Natural killer cell treated with Interleukin-12 subunit alpha and Interleukin-12 subunit beta and Interleukin-15 and Interleukin-18, amount 100 ng/mL, for 72 hours (primary cell): ENCODE data around the gene JAK1. TPM values are rescaled to one million over a fixed set of nuclear protein-coding genes. Genes with fewer than 3 reads are reported as not detected.
A peak's percentile ranks its signal among the peaks of the same experiment; 100 is the strongest.

Experiments
- ATAC-seq, 2 donors: fragments of 150-1000 bp; cut with Tn5 transposase in 1 of 2; sonication (Bioruptor Pico), chemical (Tn5 transposase) in 1 of 2; 2 replicates each; pipeline ENCODE4 v1.10.0; 2021
- DNase-seq: peaks from one replicate; pipeline ENCODE4 v3.0.0; 2022; ENCODE audit warnings: low spot score
- H3K27ac Mint-ChIP-seq, 2 donors: 1 replicate in 1 of 2; 2 replicates in 1 of 2; pipeline ENCODE4 v1.8.0; 2022; ENCODE audit warnings: mixed read lengths in 2 of 2, mild to moderate bottlenecking in 1 of 2, moderate library complexity in 1 of 2
- H3K27me3 Mint-ChIP-seq, 2 donors: 1 replicate in 1 of 2; 2 replicates in 1 of 2; pipeline ENCODE4 v1.8.0; 2022; ENCODE audit warnings: mixed read lengths in 2 of 2
- H3K36me3 Mint-ChIP-seq: one replicate; pipeline ENCODE4 v1.8.0; 2022; ENCODE audit warnings: mixed read lengths
- H3K4me1 Mint-ChIP-seq, 2 donors: 1 replicate in 1 of 2; 2 replicates in 1 of 2; pipeline ENCODE4 v1.8.0; 2022; ENCODE audit warnings: low read depth in 2 of 2, mixed read lengths in 2 of 2, mild to moderate bottlenecking in 1 of 2
- H3K4me3 Mint-ChIP-seq: one replicate; pipeline ENCODE4 v1.8.0; 2022; ENCODE audit warnings: mixed read lengths
- H3K9me3 Mint-ChIP-seq: 2 replicates; pipeline ENCODE4 v1.8.0; 2022; ENCODE audit warnings: mixed read lengths
- total RNA-seq, 2 donors: library from RNA; stranded (reverse); gene quantifications; one replicate each; pipeline ENCODE4 v1.2.3, GENCODE V29; 2022

JAK1 gene
- total RNA-seq, 2 donors from 2014 or later = 132 to 198 TPM

DNA sequence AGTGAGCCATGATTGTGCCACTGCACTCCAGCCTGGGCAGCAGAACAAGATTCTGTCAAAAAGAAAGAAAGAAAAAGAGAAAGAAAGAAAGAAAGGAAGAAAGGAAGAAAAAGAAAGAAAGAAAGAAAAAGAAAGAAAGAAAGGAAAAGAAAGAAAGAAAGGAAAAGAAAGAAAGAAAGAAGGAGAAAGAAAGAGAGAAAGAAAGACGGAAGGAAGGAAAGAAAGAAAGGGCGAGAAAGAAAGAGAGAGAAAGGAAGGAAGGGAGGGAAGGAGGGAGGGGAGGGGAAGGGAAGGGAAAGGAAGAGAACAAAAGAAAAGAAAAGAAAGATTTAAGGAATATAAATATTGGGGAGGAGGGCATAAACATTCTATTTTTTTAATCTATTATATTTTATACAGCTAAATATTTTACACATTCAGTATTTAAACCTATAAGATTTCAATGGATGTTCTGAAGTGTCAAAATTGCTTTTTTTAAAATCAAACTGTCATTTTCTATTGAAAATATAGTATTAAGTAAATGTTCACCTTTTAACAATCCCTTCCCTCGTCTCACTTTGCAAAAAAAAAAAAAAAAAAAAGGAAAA is 6.8 kb upstream of the JAK1 start:
- H3K9me3 Mint-ChIP-seq = no peaks in the 10 kb centered on the region
- H3K27ac Mint-ChIP-seq = peak overlapping the region; percentile 10 to 76

DNA sequence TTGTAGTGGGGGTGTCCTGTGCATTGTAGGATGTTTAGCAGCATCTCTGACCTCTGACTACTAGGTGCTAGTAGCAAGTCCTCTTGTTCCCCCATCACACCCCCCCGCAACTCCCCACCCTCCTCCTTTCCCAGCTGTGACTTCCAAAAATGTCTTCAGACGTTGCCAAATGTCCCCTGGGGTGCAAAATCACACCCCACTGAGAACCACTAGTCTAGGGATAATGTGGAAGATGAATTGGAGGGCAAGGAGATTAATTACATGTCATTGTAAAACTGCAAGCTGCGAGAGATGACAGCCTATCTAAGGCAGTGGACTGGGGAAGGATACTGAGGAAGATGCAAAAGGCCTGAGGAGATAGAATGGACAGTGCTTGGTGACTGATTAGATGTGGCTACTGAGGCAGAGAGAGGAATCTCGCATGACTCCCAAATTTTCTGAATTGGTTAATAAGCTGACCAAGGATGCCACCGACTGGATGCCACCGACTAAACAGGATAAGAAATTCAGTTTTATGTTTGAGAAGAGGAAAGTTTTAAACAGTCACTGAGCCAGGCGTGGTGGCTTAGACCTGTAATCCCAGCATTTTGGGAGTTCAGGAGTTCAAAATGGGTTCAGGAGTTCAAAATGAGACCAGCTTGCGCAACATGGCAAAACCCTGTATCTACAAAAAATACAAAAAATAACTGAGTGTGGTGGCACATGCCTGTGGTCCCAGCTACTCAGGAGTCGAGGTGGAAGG is 3.1 kb upstream of the JAK1 start:
- no peak for DNase-seq
- ATAC-seq = no peak
- no peak overlapping the region for H3K4me3 Mint-ChIP-seq
- no peak overlapping the region for H3K27ac Mint-ChIP-seq
- H3K9me3 Mint-ChIP-seq = no peaks in the 10 kb centered on the region
- no peaks in the 10 kb centered on the region for H3K27me3 Mint-ChIP-seq
- H3K36me3 Mint-ChIP-seq = no peaks in the 10 kb centered on the region
- H3K4me1 Mint-ChIP-seq = peaks cover 29 to 34% of the 10 kb centered on the region in 2 donors

More for the DNA sequence above, 6.8 kb upstream of the JAK1 start:
- no peaks in the 10 kb centered on the region for H3K36me3 Mint-ChIP-seq
- peaks cover 5 to 15% of the 10 kb centered on the region in 2 donors for H3K4me1 Mint-ChIP-seq
- no peak overlapping the region for H3K4me3 Mint-ChIP-seq
- DNase-seq = no peak
- no peaks in the 10 kb centered on the region for H3K27me3 Mint-ChIP-seq
- no peak for ATAC-seq

DNA sequence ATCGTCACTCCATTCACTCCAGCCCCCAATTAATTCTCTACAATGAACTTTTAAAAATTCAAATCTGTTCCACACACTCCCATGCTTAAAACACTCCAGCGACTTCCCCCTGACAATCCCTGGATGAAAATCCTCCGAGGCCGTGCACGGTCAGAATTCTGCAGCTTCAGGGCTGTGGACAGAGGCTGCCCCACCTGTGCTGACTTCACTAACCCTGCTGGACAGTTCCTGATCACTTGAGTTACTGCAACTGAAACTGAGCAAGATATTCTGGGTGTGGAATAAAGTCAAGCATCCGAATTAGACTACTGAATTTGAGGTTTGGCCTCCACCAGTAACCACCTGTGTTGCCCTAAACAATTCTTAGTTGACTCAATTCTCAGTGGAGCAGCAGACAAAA is 1.0 kb upstream of the JAK1 start:
- Mint-ChIP-seq H3K9me3 (no peaks in the 10 kb centered on the region), H3K4me3 (peak overlapping the region; percentile 92), H3K27me3 (no peaks in the 10 kb centered on the region), H3K27ac (peak overlapping the region; percentile 92 to 93), H3K4me1 (peaks cover 41 to 43% of the 10 kb centered on the region in 2 donors), H3K36me3 (no peaks in the 10 kb centered on the region)
- DNase-seq = no peak
- no peak for ATAC-seq

DNA sequence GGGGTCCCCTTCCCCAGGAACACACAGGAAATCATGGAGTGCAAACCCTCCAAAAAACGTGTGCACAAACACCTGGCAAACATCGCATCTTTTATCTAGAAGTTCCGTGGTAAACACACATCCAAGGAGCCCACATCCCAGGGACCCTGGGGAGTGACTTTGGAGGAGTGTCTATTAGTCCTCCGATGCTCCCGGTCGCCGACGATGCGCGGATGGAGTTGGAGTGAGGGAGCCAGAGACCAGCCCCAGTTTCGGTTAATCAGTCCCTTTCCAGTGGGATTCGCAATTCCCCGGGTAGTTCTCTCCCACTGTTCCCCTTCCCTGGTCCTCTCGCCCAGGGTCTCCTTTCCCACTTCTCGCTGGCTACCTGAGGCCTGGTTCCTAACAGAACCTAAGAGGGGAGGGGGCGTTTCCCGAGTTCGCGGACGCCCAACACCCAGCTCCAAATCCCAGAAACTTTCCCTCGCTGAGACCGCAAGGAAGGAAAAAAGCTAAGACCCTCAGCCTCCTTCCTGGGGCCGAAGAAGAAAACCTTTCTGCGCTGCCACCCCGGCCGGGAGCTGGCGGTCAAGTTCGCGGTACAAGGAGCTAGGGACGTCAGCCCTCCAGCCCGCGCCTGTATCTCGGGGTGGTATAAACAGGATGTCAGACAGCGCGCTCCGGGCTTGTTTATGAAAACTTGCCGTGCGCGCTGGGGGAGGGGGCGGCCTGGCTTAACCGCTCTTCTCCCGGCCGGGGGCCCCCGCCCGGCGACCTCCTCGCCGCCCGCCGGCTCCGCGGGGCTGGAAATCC is 787 bp downstream of the JAK1 start:
- peak overlapping the region; percentile 84 for H3K4me3 Mint-ChIP-seq
- H3K9me3 Mint-ChIP-seq = no peaks in the 10 kb centered on the region
- no peaks in the 10 kb centered on the region for H3K36me3 Mint-ChIP-seq
- peaks cover 58 to 61% of the 10 kb centered on the region in 2 donors for H3K4me1 Mint-ChIP-seq
- DNase-seq (peak; percentile 82), ATAC-seq (peak; percentile 66 to 76)
- H3K27ac Mint-ChIP-seq = peak overlapping the region in 1 of 2 donors; percentile 75
- H3K27me3 Mint-ChIP-seq = no peaks in the 10 kb centered on the region

DNA sequence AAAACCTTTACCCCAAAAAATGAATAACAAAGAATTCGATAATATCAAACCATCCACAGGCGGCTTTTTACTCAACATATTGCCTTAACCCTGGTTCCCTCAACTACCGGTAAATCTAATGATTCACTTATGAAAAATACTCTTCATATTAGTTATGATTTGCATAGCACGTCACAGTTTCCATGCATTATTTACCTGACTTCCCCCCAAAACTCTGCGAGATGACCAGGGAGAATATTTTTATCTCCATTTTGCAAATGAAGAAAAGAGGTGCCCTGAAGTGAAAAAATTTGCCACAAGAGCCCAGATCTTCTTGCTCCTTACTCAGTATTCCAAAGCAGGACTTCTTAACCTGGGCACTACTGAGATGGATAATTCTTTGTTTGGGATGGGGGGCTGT is 2.9 kb downstream of the JAK1 start:
- Mint-ChIP-seq H3K27ac (peak overlapping the region in 1 of 2 donors; percentile 75), H3K36me3 (no peaks in the 10 kb centered on the region), H3K4me3 (peak overlapping the region; percentile 84), H3K27me3 (no peaks in the 10 kb centered on the region), H3K4me1 (peaks cover 65 to 77% of the 10 kb centered on the region in 2 donors), H3K9me3 (no peaks in the 10 kb centered on the region)
- DNase-seq = no peak
- ATAC-seq = no peak

DNA sequence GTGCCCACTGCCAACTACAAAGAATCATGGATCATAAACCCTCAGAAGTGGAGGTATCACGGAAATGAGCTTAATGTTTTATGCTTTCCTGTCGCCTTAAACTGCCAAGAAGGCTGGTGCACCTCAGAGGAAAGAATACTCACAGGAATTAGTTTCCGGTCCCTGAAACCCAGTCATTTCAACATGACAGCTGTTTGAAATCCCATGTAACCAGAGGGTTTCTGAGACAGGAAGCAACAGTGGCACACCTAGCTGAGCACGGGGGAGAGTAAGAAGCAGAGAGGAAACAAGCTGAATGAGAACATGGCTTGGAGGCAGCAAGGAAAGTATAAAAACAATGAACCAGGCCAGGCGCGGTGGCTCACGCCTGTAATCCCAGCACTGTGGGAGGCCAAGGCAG is 3.9 kb downstream of the JAK1 start:
- DNase-seq (no peak), ATAC-seq (no peak)
- Mint-ChIP-seq H3K27ac (peak overlapping the region in 1 of 2 donors; percentile 75), H3K9me3 (no peaks in the 10 kb centered on the region), H3K4me3 (peak overlapping the region; percentile 84), H3K36me3 (no peaks in the 10 kb centered on the region), H3K27me3 (no peaks in the 10 kb centered on the region), H3K4me1 (peaks cover 64 to 78% of the 10 kb centered on the region in 2 donors)

DNA sequence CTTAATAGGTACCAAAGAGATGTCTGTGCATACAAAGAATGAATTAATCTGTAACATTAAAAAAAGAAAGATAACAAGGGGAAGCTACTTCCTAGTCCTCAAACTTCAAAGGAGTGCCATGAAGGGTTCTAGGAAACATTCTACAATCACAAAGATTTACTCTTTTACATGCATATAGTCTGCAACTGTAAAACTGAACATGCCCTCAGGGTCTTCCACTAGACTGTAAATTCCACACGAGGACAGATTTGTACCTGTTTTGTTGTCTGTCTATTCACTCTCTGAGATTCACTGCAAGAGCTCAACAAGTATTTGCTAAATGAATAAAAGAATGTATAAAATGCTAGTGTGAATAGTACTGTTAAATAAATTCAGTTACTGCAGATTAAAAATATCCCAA is 4.4 kb downstream of the JAK1 start:
- H3K27ac Mint-ChIP-seq = peak overlapping the region in 1 of 2 donors; percentile 75
- no peaks in the 10 kb centered on the region for H3K36me3 Mint-ChIP-seq
- H3K4me1 Mint-ChIP-seq = peaks cover 58 to 72% of the 10 kb centered on the region in 2 donors
- no peaks in the 10 kb centered on the region for H3K9me3 Mint-ChIP-seq
- no peaks in the 10 kb centered on the region for H3K27me3 Mint-ChIP-seq
- peak overlapping the region; percentile 84 for H3K4me3 Mint-ChIP-seq
- ATAC-seq = no peak
- no peak for DNase-seq

DNA sequence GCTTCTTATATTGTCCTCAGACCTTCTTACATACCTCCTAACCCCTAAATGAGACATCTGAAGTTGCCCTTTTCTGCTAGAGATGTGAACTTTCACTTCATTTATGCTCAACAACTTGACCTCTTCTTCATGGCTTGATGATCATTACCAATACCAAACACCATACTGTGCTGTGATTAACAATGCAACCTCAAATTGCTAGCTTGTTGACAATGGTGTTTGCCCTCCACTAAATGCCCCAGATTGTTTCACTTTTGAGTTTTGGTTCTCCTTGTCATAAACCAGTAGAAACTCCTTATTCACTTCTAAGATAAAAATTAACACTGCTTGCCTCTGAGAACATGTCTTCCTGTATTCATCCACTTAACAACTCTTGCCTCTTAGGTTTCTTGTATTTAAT is 5.6 kb downstream of the JAK1 start:
- ATAC-seq = peak; percentile 52 to 63
- DNase-seq = no peak
- Mint-ChIP-seq H3K4me1 (peaks cover 55 to 69% of the 10 kb centered on the region in 2 donors), H3K27ac (peak overlapping the region in 1 of 2 donors; percentile 75), H3K36me3 (no peaks in the 10 kb centered on the region), H3K4me3 (peak overlapping the region; percentile 84), H3K9me3 (no peaks in the 10 kb centered on the region), H3K27me3 (no peaks in the 10 kb centered on the region)

DNA sequence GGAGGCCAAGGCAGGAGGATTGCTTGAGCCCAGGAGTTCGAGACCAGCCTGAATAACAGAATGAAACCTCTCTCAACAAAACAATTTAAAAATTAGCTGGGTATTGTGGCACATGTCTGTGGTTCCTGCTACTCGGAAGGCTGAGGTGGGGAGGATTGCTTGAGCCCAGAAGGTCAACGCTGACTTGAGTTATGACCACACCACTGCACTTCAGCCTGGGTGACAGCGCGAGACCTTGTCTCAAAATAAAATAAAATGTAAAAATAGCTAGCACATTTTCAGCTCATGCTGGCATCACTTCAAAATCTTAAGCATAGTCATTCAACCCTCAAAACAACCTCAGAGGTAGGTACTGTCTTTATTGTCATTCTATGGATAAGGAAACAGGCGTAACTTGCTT is 6.4 kb downstream of the JAK1 start:
- DNase-seq = no peak
- ATAC-seq = no peak
- H3K36me3 Mint-ChIP-seq = no peaks in the 10 kb centered on the region
- no peaks in the 10 kb centered on the region for H3K9me3 Mint-ChIP-seq
- peaks cover 53 to 66% of the 10 kb centered on the region in 2 donors for H3K4me1 Mint-ChIP-seq
- peak overlapping the region in 1 of 2 donors; percentile 75 for H3K27ac Mint-ChIP-seq
- no peaks in the 10 kb centered on the region for H3K27me3 Mint-ChIP-seq
- peak overlapping the region; percentile 84 for H3K4me3 Mint-ChIP-seq

DNA sequence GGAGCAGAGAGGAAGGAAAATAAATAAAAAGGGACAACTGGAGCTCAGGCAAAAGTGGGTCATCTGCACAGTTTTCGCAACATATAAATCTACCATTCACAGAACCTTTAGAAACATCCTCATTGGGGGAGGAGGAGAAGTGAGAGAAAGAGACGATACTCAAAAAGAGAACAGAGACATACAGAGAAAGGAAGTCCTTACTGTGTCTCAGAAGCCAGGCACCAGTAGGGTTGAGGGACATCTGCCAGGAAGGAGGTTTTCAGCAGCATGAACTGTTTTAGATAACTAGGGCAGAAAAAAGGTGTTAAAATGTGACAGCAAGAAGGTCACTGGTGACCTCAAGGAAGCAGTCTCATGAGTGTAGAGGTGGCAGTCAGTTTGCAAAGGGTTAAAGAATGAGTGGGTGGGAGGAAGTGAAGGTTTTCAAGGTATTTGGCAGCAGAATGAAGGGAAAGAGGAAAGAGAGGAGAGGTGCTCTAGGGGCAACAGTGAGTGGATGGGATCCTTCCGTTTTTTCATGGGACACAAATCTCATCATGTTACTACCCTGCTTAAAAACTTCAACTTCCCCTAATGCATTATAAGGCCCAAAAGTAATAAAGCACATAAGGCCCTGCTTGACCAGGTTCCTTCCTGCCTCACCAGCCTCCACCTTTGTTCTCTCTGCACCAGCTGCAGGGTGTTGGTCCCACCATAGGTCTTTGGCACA is 9.5 kb downstream of the JAK1 start:
- Mint-ChIP-seq H3K4me3 (no peak overlapping the region), H3K27ac (no peak overlapping the region), H3K4me1 (peaks cover 38 to 47% of the 10 kb centered on the region in 2 donors), H3K36me3 (no peaks in the 10 kb centered on the region), H3K9me3 (no peaks in the 10 kb centered on the region), H3K27me3 (no peaks in the 10 kb centered on the region)
- ATAC-seq = peak; percentile 92 to 93
- peak; percentile 71 for DNase-seq

DNA sequence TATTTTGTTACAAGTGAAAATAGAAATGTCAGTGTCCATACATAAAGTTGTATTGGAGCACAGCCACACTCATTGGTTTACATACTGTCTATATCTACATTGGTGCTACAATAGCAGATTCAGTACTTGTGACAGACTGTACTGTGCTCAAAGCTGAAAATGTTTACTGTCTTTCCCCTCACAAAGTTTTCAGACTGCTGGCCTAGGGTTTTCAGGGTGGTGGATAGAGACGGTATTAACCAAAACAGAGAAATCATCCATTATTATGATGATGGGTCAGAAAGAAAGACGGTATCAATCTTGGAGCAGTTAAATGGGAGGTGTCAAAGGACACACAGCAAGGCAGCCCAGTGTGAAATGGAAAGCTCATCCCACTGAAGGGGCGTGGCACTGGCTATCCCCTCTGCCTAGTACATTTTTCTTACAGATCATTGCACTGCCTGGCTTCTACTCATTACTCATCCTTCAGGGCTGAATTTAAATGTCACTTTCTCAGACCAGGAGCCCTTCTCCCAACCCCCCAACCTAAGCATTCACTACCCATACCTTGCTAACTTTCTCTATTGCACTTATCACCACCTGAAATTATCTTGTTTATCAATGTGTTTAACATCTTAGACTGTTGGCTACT is 10.2 kb downstream of the JAK1 start:
- Mint-ChIP-seq H3K4me3 (no peak overlapping the region), H3K9me3 (no peaks in the 10 kb centered on the region), H3K27me3 (no peaks in the 10 kb centered on the region), H3K4me1 (peaks cover 35 to 42% of the 10 kb centered on the region in 2 donors), H3K27ac (no peak overlapping the region), H3K36me3 (no peaks in the 10 kb centered on the region)
- no peak for DNase-seq
- peak; percentile 43 to 61 for ATAC-seq

DNA sequence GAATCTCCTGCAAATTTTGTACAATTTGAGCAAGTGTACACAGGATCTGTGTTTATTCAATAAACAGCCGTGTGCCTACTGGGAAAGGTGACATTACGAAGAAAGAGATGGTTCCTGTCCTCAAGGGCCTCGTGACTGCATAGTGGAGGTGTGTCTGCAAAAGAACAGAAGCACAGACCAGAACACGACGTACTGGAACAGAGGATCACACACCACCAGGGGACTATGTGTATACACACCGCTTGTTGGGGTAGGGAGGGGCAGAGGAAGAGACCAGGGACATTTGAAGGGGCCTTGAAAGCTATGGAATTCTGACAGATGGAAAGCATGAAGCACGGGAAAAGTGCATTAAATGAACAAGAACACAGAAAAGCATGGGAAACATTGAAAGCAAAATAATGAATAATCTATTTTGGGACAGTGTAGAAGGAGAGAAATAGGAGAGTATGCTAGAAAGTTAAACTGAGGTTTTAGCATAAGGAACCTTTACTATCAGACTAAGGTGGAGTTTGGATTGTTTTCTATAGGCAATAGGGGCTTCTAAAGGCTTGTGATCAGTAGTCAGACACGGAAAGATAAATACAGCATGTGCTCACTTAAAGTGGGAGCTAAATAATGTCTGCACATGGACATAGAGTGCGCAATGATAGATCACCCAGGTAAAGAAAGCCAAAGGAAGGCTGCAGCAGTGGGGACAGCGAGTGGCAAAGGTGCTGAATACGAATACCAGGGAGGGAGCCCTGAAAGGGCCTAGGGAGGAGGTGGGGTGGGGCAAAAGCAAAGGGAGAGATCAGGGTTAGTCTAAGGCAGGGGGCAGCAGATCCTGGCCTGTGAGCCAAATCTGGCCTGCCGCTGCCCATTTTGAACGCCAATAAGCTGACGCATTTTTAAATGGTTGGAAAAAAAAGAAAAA is 11.0 kb downstream of the JAK1 start:
- H3K4me3 Mint-ChIP-seq = no peak overlapping the region
- H3K27ac Mint-ChIP-seq = no peak overlapping the region
- no peaks in the 10 kb centered on the region for H3K9me3 Mint-ChIP-seq
- ATAC-seq (no peak), DNase-seq (no peak)
- peaks cover 35 to 42% of the 10 kb centered on the region in 2 donors for H3K4me1 Mint-ChIP-seq
- no peaks in the 10 kb centered on the region for H3K27me3 Mint-ChIP-seq
- H3K36me3 Mint-ChIP-seq = no peaks in the 10 kb centered on the region
